Dermis microvascular lymphatic vessel endothelial cell (primary cell): ENCODE results near the gene COL21A1. TPM values are rescaled to one million over a fixed set of nuclear protein-coding genes. Genes with fewer than 3 reads are reported as not detected.
"Not testable (repeated sequence)": the region's sequence is repeated elsewhere in the genome, so short reads cannot be mapped to it uniquely, and the experiment has no call there.

Source experiments
- DNase-seq, 2 donors: peaks; one replicate each; pipeline versions ENCODE4 v3.0.0 to v3.0.0-alpha.2; 2010; ENCODE audit warnings: low read depth in 2 of 2
- total RNA-seq: library from RNA; depleted of rRNA; stranded (reverse); fragments of >200 nt; gene quantifications from 2 replicates; pipeline ENCODE4 v1.2.1, GENCODE V29; 2014

Gene COL21A1
- 0.51 and 1.2 TPM in 2 replicates for total RNA-seq

DNA sequence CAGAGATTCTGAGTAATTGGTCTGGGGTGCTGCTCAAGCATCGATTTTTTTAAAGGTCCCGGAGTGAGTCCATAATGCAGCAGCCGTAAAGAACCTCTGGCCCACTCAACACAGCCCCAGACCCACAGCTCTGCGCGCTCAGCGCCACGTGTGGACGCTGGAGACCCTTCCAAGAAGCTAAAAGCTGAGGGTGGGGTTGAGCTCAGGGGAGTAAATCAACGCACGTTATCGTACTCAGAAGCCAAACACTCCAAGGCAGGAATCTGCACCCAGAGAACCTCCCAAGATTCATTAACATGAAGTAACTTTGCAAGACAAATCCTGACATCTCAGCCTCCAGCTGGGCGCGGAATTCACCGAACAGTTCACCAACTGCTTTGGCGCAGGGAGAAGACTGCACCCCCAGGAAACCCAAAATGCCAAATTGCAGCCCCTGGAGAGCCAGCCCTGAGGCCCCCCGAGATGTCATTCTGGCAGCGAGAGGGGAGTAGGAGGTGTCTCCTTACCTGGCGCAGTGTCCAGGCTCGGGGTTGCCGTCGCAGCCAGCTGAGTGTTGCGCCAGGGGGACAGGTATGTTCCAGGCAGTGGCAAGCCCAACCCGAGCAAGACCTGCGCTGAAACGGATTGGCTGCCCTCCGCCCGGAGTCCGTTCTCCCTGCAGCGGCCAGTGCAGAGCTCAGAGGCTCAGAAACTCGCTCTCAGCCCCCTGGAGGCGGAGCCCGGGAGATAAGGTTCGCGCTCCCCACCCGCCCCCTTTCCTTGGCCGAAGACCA lies at the start of gene COL21A1:
TSS of gene COL21A1 (minus strand) at position 700 of the 773 bp plus-strand sequence. CDS start 64,962 bp downstream, outside the sequence.
- DNase-seq = peak in 1 of 2 donors; percentile 11

- DNase-seq = no peak
Observed at GRCh38 chr6:56293781-56294180, 46.4 kb upstream of the COL21A1 start.

- DNase-seq = peak; percentile 78 to 84
Observed at GRCh38 chr6:56292505-56293181, 45.3 kb upstream of the COL21A1 start.

- DNase-seq = no peak
Observed at GRCh38 chr6:56291302-56291917, 44.0 kb upstream of the COL21A1 start.

- no peak for DNase-seq
Observed at GRCh38 chr6:56289721-56290120, 42.3 kb upstream of the COL21A1 start.

DNA sequence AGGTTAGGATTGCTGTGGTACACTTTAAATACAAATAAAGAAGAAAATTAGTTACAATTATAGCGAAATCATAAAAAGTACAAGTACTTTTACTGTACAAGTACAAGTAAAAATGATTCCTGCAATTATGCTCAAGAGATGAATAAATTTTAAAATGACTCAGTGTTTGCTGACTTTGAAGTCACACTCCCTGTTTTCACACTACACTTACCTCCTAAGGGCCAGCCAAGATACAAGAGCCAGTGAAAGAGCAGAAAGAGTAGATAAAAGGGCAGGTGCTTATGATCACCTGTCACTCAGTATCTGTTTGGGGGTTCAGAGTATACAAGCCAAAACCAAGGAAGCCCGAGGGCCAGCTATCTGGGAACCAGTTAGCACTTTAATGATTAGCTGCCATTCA lies 41.0 kb upstream of the COL21A1 start:
- DNase-seq = no peak

GRCh38 chr6:56282391-56282790 lies 35.0 kb upstream of the COL21A1 start:
- no peak for DNase-seq

- DNase-seq = no peak
Observed at GRCh38 chr6:56280126-56280525, 32.7 kb upstream of the COL21A1 start.

- no peak for DNase-seq
Observed at GRCh38 chr6:56279331-56280080, 32.1 kb upstream of the COL21A1 start.

- no peak for DNase-seq
Observed at GRCh38 chr6:56278171-56278591, 30.8 kb upstream of the COL21A1 start.

GRCh38 chr6:56270812-56271441 lies 23.5 kb upstream of the COL21A1 start:
- DNase-seq = no peak

DNA sequence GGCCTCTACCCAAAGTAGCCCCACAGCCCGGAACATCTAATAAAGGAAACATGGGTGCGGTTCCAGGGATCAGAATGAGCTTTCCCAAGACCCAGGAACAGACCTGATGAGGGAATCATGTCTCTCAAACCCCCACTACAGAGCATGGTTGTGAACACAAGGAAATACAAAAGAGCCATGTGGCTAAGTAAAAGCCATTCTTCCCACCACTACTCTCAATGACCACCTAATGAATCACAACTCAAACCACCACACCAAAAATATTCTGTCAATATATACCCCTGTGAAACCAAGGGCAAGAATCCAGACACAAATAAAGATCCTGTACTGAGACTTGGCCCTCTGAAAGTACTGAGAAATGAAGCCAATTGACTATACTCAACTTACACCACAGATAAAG lies 20.9 kb upstream of the COL21A1 start:
- DNase-seq = no peak

- DNase-seq = no peak
Observed at GRCh38 chr6:56266011-56266410, 18.6 kb upstream of the COL21A1 start.

DNA sequence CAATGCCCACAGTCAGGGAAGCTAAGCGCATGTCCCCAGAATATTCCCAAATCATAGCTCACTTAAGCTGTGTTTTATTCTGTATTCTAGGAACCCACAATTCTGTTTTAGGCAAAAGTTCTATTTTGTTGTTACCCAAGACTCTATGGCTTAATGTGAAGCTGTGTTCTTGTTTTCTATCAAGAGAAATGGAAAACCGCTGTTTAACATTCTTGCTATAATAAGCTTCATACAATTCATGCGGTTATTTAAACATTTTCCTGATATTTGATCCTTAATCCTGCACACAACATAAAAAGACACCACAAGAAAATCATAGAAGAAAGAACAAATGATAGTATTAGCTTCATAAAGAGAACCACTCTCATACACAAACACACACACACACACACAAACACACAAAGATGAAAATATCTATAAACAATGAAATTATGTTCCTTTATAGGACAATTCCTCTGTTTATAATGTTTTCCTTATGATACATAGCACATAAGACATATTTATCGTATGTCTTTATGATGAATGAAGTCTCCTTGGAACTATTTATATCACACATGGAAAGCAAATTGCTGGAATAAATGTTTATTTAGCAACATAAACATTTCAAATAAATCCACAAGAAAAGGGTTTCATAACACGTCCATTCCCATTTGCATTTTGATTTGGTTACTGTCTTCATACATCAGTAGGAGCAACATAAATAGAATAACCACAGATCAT lies 16.4 kb upstream of the COL21A1 start:
- DNase-seq = no peak

GRCh38 chr6:56260593-56260992 lies 13.2 kb upstream of the COL21A1 start:
- DNase-seq = not testable (repeated sequence)

GRCh38 chr6:56259234-56260077 lies 12.1 kb upstream of the COL21A1 start:
- DNase-seq = peak in 1 of 2 donors; percentile 56

GRCh38 chr6:56255349-56255748 lies 8.0 kb upstream of the COL21A1 start:
- no peak for DNase-seq

DNA sequence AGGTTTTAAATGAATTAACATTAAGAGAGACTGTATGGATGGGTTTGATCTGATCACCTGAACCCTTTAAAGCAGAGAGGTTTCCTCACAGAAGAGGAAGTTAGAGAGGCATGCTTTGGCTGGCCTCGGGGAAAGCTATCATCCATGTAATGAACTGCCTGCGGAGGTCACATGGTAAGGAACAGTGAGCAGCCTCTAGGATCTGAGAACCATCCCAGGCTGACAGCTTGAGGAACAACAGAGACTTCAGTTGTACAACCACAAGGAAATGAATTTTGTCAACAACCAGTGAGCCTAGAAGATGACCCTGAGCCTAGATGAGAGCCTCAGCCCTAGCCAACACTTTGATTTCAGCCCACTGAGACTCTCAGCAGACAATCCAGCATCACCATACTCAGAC lies 2.9 kb upstream of the COL21A1 start:
- no peak for DNase-seq

GRCh38 chr6:56247654-56248122 lies 308 bp upstream of the COL21A1 start:
- DNase-seq = no peak

DNA sequence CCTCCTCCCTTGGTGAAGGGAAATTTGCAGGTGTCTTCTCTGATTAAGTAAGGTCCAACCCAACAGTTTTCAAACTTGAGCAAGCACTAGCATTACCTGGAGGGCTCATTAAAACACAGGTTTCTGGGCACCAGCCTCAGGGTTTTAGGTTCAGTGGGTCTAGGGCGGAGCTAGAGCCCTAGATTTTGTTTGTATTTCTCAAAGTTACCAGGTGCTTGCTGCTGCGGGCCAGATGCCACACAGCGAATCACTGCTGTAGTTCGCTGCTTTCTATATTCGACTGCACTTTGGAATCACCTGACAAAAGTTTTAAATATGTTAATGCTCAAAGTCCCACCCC lies 869 bp downstream of the COL21A1 start:
- no peak for DNase-seq
